ENCODE measurements around the gene PDE6A.
"Not testable (repeated sequence)": the region's sequence is repeated elsewhere in the genome, so short reads cannot be mapped to it uniquely, and the experiment has no call there.

Gene PDE6A

DNA sequence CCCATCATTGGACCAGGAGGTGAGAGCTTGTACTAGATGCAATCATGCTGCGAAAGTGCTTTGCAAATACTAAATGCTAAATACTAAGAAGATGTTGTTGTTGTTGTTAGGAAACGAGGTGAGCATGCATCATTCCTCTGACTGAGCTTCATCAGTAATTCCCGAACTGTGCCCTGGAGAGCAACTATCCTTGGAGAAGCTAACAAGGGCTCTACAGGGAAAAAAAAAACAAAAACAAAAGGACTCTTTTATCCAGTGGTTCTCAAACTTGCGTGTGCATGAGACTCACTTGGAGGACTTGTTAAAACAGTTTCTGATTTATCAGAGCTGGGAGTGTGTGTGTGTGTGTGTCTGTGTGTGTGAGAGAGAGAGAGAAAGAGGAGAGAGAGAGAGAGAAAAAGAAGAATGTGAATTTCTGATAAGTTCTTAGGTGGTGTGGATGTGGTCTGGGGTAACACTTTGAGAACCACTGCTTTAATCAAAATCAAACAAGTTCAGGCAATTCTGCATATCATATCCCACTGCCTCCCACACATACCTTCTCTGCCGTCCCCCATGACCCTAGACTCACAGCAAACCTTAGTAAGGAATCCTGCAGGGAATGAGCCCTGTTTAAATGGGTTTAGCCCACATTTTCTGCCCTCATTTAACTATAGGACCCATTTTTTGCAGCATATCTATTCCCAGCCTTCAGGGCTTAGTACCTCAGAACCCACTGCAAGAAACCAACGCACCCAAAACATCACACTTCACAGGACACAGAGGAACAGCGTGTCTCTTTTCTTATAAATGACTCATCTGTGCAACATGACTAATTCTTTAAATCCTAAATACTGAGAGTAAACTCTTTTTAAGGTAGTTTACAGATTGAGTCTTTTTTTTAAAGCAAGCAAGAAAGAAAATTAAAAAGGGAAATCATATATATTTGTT, 48.9 kb downstream of the PDE6A start:
- DNase-seq (ENCODE audit: low read depth in 2 of 2) = no peak

DNA sequence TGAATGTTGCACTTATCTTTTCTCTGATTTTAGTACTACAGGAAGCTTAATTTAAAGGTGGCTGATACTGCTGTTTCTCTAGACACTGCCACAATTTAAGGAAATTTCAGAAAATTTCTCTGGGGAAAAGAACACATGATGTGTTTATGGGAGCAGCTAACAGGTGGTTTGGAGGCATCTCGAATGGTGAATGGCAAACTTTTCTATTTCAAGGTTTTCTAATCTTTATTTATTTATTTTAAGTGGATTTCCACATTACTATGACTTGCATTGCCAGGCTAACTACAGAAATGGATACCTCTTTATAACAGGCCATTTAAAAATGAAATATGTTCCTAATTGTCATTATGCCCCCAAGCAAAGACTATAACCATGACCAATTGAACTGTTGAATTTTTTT, 50.4 kb downstream of the PDE6A start:
- no peak for DNase-seq (ENCODE audit: low read depth in 2 of 2)

DNA sequence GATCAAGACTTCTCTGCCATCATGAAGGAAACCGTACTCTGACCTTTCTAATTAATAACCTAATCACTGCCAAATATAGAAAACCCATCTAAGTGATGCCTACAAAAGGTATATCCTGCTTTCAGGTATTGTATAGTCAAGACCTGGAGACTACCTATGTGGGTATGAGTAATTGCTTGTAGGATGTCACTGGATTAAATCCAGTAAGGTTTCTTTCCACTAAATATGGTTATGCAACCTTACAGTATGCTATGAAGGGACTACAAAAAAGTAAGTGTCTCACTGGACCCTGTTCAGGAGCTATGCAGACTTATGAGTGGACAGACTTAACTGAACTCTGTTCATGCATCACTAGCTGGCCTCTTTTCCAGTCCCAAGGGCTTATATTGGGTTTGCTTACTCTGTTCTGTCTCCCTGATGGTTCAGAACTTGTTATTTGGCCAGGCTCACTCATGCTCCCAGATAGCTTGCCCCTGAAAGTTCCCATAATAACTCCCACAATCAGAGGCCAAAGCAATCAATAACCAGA, 51.1 kb downstream of the PDE6A start:
- DNase-seq (ENCODE audit: low read depth in 2 of 2) = no peak

DNA sequence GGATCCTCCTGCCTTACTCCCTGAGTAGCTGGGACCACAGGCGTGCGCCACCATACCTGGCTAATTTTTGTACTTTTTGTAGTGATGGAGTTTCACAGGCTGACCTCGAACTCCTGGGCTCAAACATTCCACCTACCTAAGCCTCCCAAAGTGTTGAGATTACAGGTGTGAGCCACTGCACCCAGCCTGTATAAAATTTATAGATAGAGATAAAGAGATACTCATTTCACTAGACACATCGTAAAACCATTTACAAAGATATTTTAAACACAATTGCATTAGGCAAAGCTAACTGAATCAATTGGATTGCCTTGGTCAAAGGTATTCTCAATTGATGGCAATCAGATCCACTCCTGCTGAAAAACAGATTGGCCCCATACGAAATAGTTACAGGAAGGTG, 52.0 kb downstream of the PDE6A start:
- no peak for DNase-seq (ENCODE audit: low read depth in 2 of 2)

DNA sequence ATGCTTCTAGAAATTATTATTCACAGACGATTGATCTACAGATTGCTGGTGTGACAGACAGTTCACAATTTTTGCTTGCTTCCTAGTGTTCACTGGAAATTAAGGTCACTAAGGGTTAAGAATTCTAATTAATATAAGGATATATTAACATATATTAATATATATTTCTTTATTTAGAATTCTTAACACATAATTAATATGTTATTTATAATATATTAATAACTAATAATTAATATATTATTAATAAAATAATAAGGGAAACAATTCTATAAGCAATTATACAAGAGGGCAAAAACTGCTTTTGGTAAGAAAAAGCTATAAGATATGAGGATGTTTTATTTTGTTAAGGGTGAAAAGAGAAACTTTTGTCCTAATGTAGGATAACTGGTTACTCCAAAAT, 56.3 kb downstream of the PDE6A start:
- no peak for DNase-seq (ENCODE audit: low read depth in 2 of 2)

DNA sequence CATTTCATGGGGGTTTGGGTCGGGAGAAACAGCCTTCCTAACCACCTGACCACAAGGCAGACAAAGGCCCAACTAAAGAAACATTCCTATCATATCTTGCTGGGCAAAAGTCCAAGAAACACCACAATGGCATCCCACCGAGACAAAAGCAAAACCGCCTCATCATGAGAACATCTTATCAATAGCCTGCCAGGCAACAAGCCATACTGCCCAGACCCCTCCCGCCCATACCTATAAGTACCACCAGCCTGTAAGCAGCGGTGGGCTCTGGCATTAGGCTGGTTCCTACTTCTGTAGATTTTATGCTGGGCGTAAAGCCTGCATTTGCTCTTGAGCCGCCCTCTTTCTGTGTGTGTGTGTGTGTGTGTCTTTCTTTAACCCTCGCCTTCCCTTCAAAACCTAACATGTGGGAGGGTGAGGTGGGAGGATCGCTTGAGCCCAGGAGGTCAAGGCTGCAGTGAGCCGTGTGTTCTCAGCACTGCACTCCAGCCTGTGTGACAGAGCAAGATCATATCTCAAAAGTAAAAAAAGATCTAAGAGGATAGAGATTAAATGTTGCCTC, 56.9 kb downstream of the PDE6A start:
- no peak for DNase-seq (ENCODE audit: low read depth in 2 of 2)

DNA sequence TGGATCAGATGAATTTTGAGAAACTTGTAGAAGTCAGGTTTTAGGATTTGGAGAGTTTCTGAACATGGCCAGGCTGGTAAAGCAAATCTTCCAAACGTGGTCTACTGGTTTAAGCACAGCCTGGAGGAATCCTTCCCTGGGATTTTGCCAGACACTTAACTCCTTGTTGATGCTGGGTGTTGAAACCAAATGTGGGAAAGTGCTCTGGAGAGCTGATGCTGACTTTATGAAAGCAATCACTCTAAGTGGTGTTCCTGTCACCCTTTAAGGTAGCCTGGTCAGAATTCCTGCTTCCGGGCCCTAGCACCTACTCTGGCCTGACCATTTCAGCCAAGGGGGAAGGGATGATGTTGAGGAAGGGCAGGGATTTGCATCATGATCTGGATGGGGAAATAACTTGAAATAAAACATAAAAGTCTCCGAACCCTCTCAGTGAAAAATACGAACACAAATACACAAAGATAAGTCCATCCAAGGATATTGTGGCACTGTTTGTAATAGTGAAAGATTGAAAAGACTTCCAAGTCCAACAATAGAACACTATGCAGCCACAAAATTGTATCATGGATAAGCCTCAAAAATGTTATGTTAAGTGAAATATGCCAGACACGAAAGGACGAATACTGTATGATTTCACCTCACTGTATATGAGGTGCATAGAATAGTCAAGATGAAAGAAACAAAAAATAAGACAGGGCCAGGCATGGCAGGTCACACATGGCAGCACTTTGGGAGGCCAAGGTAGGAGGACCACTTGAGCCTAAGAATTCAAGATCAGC, 57.7 kb downstream of the PDE6A start:
- DNase-seq (ENCODE audit: low read depth in 2 of 2) = no peak

DNA sequence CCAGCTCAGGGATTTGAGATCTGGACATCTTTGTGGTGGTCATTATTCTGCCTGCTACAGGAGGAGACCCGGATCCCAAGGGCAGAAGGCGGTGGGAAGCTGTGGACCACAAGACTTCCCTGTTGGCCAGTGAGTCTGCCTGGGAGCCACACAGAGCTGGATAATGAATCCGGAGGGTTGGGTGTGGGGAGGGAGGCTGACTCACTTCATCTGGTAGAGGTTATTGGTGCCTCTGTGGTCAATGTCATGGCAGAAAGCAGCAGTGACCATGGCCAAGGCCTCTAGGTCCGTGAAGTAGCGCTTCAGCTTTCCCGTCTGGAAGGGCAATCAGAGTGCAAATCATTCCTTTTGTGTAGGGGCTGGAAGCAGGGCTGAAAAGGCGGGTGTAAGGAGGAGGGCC, 58.5 kb downstream of the PDE6A start:
- no peak for DNase-seq (ENCODE audit: low read depth in 2 of 2)

DNA sequence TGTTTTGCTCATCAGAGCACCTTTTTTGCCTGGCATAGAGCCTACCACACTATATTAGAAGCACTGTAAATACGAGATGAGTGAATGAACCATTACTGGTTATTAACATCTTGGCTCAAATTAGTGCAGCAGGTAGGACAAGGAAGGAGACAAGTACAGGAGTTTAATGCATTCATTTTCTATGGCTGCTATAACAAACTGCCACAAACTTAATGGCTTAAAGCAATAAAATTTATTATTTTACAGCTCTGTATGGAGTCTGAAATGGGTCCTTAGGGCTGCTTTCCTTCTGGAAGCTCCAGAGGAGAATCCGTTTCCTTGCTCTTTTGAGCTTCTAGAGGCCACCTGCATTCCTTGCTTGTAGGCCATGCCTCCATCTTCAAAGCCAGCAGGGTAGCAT, 59.1 kb downstream of the PDE6A start:
- no peak for DNase-seq (ENCODE audit: low read depth in 2 of 2)

DNA sequence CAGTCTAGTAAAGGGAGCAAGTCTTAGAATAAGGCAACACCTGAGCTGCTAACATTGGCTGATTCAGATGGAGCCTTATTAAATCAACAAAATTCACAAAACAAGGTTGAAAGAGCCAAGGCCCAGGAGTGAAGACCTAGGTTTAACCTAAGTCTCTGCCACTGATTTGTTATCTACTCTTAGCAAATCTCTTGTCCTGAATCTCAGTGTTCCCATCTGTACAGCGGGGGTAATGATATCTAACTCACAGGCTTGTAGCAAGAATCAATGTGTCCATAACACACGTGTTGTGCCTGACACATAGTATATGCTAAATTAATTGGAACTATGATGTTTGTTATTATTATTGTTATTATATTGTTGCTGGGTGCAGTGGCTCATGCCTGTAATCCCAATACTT, 61.0 kb downstream of the PDE6A start:
- DNase-seq (ENCODE audit: low read depth in 2 of 2) = no peak

DNA sequence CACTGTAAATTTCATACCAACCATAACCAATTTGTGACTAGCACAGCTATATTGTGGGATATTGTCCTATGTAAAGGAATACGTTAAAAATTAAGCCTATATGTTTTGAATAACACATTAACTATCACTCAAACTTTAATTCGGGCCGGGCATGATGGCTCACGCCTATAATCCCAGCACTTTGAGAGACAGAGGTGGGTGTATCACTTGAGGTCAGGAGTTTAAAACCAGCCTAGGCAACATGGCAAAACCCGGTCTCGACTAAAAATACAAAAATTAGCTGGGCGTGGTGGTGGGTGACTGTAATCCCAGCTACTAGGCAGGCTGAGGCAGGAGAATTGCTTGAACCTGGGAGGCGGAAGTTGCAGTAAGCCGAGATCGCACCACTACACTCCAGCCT, 62.0 kb downstream of the PDE6A start:
- DNase-seq (ENCODE audit: low read depth in 2 of 2) = not testable (repeated sequence)

DNA sequence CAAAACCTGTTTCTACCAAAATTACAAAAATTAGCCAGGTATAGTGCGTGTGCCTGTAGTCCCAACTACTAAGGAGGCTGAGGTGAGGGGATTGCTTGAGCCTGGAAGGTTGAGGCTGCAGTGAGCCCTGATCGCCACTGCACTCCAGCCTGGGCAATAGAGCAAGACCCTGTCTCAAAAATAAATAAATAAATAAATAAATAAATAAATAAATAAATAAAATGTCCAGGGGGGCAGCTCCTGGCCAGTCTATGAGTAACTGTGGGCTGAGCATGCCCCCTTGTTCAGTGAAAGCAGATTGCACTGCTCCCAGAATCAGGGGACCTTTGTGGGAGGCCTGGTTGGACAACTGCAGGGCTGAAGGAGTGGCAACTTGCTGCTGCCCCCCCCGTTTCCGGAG, 62.7 kb downstream of the PDE6A start:
- DNase-seq (ENCODE audit: low read depth in 2 of 2) = no peak

DNA sequence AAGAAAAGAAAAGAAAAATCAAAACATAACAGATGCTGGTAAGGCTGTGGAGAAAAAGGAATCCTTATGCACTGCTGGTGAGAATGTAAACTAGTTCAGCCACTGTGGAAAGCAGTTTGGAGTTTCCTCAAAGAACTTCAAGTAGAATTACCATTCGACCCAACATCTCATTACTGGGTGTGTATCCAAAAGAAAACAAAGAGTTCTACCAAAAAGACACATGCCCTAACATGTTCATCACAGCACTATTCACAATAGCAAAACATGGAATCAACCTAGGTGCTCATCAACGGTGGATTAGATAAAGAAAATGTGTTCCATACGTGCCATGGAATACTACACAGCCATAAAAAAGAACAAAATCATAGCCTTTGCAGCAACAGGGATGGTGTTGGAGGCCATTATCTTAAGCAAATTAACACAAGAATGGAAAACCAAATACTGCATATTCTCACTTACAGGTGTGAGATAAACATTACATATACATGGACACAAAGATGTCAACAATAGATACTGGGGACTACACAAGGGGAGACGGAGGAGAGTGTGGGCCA, 63.4 kb downstream of the PDE6A start:
- no peak for DNase-seq (ENCODE audit: low read depth in 2 of 2)

DNA sequence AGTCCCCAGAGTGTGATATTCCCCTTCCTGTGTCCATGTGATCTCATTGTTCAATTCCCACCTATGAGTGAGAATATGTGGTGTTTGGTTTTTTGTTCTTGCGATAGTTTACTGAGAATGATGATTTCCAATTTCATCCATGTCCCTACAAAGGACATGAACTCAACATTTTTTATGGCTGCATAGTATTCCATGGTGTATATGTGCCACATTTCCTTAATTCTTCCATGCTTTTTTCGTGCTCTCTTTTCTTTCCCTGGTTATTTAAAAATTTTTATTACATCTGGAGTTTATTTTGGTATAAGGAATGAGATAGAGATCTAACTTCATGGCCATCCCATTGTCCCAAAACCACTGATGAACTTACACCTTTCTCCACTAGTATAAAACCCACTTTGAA, 65.0 kb downstream of the PDE6A start:
- not testable (repeated sequence) for DNase-seq (ENCODE audit: low read depth in 2 of 2)

DNA sequence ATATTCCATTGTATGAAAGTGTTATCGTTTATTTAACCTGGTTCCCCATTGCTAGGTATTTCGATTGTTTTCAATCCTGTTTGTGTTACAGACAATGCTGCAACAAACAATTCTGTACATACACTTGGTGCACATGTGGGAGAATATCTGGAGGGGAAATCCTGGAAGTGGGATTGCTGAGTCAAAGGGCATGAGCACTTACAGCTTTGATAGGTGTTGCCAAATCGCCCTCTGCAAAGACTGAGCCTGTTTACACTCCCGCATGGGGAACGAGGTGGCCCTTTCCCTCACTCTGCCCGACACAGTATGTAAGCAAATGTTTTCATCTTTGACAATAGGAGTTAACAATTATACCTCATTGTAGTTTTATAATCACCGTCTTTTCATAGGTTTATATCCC, 66.2 kb downstream of the PDE6A start:
- DNase-seq (ENCODE audit: low read depth in 2 of 2) = no peak

DNA sequence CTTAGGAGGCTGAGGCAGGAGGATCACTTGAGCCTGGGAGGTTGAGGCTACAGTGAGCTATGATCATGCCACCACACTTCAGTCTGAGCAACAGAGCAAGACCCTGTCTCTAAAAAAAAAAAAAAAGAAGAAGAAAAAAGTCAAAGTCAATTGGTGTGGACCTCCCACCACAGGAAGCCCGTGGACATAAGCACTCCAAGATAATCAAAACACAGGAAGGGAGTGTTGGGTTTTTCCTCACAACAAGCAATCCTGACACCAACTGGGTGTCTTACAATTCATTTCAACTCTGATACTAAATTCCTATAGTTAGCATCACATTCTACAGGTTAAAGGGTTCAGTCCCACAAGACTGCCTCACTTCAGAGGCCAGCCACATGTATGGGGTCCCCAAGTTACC, 70.7 kb downstream of the PDE6A start:
- DNase-seq (ENCODE audit: low read depth in 2 of 2) = no peak

DNA sequence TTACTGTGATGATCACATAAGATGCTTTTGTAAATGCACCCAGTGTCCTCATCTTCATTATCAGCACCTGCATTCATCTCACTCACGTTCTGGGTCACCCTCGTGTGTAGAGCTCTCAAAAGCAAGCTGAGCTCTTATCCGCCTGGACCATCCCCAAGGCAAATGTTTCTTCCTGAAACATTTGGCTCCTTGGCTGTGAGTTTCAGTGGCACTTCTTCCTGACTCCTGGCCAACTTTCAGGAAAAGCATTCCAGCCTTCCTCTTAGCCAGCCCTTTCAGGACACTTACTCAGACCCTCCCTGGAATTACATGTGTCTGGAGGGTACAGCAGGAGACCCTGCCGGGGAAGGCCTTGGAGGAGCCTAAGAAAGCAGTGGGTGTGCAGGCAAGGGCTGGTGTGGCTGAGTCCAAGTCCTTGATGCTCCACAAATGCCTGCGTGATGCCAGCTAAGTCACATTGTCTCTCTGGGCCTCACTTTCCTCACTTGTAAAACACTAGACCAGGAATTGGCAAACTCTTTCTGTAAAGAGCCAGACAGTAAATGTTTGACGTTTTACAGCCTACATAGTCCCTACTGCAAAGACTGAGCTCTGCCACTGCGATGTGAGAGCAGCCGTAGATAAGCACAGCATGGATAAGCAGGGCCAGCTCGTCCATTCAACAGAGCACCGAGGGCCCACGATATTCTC, 72.1 kb downstream of the PDE6A start:
- DNase-seq (ENCODE audit: low read depth in 2 of 2) = no peak

DNA sequence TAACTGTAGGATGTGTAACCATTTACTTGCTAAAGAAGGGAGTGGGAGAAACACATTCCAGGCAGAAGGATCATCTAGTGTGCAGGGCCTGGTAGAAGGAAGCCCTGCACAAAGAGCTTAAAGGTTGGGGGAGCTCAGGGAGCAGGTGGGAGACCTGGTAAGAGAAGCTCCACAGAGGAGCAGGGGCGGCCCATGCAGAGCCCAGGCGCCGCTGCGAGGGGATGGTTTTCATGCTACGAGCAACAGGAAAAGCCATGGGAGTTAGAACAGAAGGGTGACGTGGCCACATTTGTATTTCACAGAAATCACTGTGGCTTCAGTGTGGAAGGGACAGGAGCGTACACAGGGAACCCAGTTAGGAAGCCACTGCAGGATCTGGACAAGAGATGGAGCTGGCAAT, 73.1 kb downstream of the PDE6A start:
- DNase-seq (ENCODE audit: low read depth in 2 of 2) = no peak

DNA sequence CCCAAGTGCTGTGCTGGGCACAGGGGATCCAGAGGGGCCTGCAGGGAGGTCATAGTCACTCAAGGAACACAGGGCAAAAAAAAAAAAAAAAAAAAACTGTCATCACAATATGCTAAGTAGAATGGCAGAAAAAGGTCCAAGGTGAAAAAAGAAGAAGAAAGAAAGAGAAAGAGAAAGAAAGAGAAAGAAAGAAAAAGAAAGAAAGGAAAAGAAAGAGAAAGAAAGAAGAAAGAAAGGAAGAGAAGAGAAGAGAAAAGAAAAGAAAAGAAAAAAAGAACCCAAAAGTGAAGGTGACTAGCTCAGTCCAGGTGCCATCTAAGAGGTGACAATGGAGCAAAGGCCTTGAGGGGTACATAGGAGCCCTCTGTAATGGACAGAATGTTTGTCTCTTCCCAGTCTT, 73.9 kb downstream of the PDE6A start:
- DNase-seq (ENCODE audit: low read depth in 2 of 2) = no peak

DNA sequence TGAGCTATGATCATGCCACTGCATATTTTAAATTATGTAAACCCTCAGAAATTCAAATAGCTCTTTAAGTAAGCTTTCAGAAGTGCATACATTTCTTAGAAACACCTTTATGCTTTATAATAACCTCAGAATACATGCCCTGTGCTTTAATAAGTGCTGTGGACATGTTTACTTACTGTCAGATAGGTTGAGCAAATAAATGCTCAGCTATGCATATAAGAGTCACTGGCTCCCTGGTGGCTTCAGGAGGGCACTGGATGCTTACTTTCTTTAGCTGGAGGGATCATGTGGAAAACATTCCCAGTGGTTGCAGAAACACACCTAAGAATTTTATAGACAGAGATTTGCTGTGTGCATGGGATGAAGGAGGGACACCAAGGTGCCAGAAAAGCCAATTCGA, 74.4 kb downstream of the PDE6A start:
- DNase-seq (ENCODE audit: low read depth in 2 of 2) = no peak

DNA sequence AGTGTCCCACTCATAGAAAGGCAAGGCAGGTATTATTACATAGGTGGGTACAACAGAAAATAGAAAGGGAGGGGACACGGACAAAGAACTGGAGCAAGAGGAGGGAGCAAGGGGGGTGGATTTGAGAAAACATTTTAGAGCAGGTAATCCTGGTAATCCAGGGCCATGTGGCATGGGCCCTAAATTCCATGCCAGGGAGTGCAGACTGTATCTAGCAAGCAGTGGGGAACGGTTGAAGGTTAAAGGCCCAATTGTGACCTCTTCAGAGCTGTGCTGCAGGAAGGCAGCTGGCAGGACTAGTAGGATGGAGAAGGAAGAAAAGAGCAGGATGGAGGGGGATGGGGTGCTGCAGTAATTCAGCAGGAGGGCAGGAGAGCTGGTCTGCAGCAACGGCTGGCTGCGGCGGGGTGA, 75.2 kb downstream of the PDE6A start:
- DNase-seq (ENCODE audit: low read depth in 2 of 2) = no peak

DNA sequence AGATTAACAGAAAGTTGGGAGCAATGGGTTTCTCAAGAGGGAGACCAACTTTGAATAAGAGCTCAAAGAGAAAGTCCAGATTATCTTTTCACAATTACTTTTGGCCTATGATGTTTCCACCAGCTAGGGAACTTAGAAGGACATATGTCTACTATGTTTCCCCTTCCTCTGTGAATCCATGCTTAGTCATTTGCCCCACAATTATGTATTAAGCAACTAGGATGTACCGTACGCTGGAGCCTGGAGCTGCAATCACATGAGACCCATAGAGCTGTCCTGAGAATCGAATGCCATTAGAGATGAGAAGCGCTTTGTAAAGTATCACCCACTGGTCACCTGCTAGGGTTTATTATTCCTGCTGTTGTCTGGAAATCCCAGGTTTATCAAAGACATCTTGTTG, 78.8 kb downstream of the PDE6A start:
- no peak for DNase-seq (ENCODE audit: low read depth in 2 of 2)
